GM21528 (cell line): ENCODE measurements around the gene HELB.

Experiments
- ATAC-seq: cut with Tn5 transposase; IDR thresholded peaks from one replicate; pipeline ENCODE4 v1.9.1; 2021; ENCODE audit warnings: mild to moderate bottlenecking, moderate library complexity; ENCODE audit not compliant: unreplicated experiment, low FRiP score

The HELB gene

DNA sequence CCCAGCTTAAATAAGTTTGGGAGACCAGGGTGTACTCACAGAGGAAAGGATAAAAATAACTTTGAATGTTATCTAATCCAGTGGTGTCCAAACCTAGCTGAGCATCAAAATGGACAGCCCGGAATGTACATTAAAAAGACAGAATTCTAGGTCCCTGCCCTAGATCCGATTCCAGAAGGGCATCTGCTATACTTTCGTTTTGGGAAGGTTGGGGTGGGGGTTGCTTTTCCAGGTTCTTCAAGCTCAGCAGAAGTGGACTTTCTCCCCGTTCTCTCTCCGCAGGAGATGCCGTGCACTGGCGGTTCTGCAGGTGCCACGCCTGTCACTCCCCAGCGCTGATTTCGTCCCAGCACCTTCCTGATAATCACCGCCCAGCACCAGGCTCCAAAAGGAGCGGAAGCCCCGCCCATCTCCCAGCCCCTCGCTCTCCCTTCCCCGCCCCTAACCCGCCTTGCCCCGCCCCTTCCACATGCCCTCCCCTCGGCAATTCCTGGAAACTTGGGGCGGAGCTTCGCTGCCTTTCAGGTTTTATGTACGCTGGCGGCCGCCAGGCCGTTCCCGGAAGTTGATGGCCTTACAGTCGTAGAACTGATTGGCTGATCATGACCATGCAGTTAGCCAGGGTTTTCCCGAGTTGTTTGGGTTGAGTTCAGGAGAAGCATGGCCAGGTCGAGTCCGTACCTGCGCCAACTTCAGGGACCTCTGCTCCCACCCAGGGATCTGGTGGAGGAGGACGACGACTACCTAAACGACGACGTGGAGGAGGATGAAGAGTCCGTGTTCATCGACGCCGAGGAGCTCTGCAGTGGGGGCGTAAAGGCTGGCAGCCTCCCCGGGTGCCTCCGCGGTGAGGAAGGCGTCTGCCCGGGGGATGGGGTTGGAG is at the start of gene HELB:
Gene HELB, plus strand, starts transcription at position 550 of the 883 bp plus-strand sequence. Its CDS starts 111 bp downstream, at position 661.
- ATAC-seq = peak; percentile 93

DNA sequence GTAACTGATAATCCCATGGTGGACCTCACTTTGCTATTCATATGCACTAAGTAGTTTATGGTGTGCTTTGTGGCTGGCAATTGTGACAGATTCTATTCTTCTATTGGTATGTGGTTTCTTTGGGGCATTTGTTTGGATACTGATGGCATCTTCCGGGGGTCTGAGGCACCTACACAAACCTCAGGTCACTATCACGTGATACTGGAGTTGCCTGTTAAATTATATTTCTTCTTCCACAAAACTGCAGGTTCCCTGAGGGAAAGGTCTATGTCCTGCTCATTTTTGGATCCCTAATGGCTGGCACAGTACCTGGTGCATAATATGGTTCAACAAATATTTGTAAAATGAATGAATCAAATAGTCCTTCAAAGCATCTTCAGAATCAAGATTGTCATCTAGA is 49.5 kb upstream of the HELB start:
- ATAC-seq = no peak

DNA sequence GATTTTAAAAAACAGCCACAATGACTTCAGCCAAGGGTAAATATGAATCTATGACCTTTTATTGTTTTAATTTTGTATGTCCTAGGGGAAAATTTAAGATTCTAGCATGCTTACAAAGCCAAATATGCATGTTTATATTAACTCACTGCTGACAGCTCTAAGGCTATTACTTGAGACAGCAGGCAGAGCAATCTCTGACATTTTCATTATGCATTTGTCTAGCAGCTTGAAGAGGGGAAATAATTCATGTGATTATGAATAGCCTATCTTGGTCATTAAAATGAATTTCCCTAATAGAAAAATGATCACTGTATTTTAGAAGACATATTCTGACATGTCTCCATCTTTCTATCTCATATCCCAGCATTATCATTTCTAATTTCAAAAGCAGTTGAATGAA is 46.6 kb upstream of the HELB start:
- ATAC-seq = no peak

DNA sequence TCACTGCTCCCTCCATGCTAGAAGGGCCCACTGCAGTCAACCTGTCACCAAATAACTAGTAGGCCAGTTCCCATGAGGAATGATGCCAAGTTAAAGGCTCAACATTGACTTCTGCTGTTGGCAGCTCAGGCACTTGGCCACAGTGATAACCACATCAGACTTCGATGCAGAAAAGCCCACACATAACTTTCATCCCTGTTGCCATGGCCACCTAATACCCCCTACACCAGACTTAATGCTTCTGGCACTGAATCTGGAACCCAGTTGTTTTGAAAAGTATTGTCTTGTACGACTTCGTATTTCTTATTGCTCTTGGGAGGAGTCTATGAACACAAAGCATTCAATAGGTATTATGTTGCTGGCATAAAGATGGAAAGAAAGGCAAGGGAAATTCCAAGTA is 44.3 kb upstream of the HELB start:
- no peak for ATAC-seq

DNA sequence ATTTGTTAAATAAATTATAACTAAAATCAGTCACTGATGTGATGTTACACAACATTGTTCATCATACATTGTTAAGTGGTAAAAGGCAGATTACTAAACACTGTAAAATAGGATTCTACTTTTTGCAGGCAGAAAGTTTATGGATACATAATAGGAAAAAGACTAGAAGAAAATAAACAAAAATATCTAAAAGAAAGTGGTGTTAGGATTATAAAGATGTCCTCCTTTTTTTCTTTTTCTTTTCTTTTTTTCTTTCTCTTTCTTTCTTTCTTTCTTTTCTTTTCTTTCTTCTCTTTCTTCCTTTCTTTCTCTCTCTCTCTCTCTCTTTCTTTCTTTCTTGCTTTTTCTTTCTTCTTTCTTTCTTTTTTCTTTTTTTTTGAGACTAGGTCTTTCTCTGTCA is 39.6 kb upstream of the HELB start:
- no peak for ATAC-seq

DNA sequence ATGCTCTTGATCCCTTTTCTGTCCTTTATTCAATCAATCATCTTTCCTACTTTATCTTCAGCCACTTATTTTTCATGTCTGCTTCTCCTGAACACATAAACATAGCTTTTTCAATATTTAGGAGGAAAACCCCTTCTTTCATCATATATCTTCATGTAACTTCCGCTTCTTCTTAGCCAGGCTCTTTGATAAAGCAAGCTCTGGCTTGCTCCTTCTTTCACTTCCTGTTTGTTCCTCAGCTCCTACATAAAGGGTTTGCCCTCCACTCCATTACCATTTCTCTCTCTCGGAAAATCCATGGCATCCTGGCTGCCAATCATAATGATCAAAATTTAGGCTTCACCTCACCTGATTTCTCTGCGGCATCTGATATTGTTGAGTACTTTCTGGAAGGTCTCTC is 33.7 kb upstream of the HELB start:
- ATAC-seq = no peak

DNA sequence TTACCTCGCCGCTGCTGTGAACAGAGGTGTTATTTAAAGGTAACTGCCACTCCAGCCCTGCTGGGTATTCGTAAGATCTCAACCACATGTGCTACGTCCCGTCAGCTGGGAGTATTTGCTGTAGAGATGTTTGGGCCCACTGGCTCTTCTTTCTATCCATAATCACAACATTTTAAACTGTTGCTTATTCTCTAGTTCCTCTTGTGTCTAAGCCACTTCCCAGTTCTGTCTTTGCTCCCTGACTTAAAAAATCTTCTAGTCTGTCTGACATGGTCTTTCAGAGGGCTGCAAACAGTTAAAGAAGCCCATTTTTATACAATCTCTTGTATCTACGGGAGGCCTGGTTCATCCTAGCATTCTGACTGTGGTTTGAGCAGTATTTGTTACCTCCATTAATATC is 33.2 kb upstream of the HELB start:
- no peak for ATAC-seq

DNA sequence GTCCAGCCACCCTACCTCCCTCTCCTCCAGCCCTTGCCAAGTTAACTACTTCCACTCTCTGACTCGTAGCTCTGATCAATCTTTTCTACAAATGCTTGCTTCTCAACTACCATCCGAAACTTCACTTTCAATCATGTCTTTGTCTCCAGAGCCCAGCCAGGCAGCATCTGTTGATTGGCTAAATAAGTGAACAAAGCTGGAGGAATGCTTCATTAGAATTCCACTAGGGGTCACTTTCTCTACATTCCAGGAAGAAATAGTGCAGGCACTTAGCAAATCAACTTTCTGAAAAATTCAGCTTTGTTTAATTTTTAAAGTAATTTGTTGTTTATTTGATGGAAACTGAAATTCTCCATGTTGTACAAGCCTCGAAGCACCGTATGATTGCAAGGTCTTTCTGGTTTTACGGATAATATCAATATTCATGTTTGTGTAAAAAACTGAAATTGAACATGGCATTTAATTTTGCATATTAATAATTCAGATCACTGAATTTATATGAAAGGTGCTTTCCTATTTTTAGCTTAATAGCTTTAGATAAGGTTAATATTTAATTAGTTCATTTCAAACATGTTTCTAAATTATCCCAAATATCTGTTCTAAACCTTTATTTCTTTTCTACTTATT is 32.4 kb upstream of the HELB start:
- ATAC-seq = no peak

DNA sequence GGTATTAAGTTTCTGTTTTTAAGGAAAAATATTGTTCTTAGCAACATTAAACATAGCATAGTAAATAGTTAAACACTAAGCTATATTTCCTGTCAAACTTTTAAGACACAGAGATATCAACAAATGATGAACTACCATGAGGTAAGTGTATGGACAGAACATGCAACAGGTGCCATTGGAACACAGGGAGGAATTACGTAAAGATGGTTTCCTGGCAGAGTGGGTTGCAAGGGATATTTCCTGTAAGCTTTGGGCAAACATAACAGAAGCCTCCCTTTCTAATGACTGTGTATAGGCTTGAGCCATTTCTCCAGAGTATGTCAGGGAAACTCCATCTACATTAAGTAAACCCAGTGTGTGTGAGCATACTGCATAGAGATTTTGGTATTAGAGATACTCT is 31.7 kb upstream of the HELB start:
- ATAC-seq = no peak

DNA sequence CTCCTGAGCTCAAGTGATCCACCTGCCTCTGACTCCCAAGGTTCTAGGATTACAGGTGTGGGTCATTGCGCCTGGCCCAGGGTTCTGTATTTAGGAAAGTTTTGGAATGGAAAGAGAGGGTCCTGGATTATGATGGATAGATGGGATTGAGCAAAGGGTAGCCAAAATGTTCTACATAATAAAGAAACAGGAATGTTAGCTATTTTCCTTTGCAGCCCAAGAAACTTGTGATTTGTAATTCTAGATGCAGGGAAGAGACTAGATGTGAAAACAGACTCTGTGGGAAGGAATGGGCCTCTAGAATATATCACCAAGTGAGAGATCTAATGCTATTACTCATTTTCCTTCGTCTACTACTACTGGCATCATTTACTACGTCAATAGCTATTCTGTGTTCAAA is 29.6 kb upstream of the HELB start:
- ATAC-seq = no peak

DNA sequence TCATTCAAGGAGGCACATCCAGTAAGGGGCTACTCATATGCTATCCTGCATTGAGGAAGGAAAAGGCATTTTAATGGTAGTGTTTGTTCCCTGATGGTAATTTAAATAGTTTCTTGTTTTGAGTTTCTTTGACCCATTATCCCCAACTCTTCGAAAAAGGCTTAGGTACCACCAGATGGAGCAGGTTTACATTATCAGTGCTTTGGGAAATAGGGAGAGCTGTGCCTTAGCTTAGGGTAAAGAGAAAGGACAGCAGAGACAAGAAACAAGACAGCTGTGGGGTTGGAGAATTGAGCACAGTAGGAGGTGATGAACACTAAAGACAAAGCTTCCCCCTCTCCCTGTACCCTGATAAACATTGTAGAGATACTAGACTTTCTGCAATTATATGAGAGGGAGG is 29.1 kb upstream of the HELB start:
- ATAC-seq = no peak

DNA sequence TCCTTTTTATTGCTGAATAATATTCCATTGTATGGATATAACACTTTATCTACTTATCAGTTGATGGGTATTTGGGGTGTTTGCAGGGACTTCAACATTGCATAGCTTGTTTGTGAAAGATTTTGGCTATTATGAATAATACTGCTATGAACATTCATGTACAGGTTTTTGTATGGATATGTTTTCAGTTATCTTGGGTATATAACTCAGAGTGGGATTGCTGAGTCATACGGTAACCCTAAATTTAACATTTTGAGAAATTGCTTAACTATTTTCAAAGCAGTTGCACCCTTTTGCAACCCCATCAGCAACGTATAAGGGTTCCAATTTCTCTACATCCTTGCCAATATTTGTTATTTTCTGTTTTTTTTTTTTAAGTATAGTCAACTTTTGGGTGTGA is 27.3 kb upstream of the HELB start:
- ATAC-seq = no peak

DNA sequence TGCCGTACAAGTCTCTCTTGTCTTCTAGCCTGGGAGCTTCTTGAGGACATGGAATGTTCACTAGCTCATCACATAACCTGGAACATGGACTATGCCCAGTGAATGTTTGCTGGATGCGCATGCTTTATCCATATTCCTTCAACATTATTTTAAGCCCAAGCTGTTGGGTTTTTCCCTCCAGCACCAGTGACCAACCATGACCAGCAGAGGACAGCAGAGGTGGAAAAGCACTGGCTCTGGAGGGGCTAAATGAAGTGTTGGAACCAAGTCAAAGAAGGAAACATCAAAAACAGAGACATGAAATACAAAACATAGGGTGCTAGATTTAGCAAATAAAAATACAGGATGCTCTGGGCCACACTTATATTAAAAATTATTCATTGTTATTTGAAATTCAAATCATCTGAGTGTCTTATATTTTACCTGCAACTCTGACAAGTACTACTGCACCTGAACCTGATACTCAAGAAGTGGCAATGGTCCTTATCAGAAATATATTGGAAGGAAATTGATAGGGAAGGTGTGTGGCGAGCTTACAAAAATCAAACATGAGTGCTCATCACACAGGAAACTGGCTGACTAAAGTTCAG is 23.1 kb upstream of the HELB start:
- no peak for ATAC-seq

DNA sequence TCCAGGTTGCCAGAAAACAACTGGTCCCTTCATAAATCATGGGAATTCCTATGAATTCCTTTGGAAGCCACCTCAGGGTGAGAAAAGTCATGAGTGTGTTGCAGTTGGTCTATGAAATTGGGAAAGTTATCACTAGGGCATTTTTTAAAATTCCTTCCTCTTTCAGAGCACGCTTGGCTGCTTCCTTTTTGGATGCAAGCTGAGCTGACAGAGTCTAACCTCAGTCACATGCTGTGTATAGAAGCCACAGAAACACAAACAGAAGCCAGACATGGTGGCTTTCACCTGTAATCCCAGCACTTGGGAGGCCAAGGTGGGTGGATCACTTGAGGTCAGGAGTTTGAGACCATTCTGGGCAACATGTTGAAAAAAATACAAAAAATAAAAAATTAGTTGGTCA is 21.7 kb upstream of the HELB start:
- ATAC-seq = no peak

DNA sequence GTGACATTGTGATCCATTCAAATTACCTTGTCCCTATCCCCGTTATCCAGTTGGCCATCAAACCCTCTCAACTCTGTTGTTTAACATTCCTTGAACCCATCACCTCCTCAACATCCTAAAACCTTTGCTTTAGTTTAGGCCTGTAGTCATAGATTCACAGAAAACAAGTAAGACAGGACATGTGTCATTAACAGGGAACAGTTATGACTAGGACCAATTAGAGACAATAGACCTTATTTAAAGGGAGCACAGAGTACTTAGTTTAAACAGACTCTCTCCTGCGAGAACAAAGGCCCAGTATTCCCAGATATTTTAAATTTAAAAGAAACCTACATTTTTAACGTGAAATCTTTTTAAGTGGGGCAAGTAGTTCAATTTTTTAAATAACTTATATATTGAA is 20.0 kb upstream of the HELB start:
- ATAC-seq = no peak

DNA sequence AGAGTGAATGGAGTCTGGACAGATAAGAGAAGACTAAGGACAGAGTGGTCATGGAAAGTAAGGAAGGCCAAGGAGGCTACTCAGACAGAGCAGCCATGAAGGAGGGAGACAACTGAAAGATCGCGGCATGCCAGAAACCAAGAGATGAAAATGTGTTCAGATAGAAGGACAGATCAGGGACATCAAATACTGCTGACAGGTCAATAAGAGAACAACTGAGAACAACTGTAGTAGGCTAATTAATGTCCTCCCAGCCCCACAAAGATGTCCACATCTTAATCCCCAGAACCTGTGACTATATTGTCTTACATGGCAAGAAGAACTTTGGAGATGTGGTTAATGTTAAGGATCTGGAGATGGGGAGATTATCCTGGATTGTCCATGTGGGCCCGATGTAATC is 15.0 kb upstream of the HELB start:
- no peak for ATAC-seq

DNA sequence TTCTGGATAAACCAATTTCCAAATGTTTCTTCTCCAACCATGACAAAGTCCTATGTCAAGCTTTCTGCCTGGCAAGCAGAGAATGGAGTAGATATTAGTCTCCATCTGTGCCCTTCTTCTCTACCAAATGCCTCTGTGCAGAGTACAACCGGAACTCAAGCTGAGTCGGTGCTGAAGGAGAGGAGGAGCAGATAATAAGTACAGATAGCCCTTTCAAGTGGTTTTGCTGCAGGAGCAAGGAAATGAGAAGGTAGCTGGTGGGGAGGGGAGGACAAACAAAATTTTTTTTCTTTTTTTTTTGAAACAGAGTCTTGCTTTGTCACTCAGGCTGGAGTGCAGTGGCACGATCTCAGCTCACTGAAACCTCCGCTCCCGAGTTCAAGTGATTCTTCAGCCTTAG is 14.2 kb upstream of the HELB start:
- ATAC-seq = no peak

DNA sequence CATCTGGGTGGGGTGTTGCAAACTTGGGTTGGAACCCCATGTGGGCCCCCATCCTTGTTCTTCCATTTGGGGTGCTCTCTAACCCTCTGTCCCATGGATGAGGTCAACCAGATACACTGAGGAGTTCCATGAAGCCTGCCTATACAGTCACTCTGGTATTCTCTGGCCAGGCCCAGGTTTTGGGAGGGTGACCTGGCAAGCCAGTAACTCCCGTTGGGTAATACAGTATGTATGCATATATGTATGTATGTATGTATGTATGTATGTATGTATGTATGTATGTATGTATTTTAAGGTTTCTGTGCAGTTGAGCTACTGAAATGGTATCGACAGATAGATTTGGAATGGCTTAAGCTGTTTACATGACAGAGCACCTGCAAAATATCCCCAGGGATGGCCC is 12.8 kb upstream of the HELB start:
- no peak for ATAC-seq

DNA sequence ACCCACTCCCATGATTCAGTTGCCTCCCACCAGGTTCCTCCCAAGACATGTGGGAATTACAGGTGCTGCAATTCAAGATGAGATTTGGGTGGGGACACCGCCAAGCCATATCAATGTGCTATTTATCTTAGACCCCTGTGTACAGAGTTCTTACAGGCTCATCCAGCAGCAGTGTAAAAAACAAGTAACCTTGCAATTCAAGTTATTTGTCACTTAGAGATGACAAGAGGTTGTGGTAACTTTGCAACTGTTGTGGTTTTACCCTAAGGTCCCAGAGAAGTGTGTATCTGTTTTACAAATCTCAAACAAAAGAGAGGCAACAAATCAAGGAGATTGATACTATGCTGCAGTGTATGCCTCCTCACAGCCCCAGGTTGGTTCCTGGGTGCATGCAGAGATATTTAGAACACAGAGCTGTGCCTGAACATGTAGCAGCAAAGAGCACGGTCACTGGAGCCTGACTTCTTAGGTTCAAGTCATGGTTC is 11.5 kb upstream of the HELB start:
- no peak for ATAC-seq

DNA sequence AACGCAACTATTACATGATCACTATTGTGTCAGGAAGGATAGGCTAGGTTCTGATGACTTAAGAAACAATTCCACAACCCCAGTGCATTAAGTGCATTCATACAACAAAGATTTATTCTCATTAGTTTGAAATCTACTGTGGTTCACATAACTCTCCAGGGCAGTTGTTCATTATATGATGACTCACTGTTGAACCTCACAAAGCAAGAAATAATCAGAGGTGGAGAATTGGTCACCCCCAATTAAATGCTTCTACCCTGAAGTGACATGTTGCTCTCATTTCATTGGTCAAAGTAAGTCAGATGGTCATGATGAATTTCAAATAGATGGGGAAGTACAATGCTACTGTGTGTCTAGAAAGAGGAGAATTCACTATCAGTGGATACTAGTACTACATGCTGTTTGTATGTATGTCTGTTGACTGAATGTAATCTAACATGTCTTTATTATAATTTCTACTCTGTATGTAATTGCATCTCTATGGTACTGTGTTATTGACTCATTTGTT is 6.1 kb upstream of the HELB start:
- ATAC-seq = no peak

DNA sequence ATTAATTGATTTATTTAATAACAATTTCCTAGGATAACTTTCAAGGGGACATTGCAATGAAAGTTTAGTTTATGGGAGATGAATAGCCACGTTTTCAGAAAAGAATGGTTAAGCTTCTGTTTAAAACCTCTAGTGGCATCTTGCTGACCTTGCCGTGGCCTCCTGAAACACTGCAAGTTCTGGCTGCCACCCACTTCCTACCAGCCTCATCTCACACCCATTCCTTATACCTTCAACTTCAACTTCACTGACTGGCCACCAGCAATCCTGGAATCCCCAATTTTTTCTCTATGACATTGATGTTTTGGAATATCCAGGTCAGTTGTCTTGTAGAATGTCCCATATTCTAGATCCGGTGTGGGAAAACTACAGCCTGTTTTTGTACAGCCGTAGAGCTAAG is 5.2 kb upstream of the HELB start:
- no peak for ATAC-seq
